Measurements from ENCODE around the gene CLSTN2.

- no peak for TF ChIP-seq CTCF (IDR thresholded peaks at IDR 0.05; ENCODE audit: low read depth, low read length, poor library complexity, severe bottlenecking)
- TF ChIP-seq EZH2phosphoT487 (IDR thresholded peaks at IDR 0.05; ENCODE audit: borderline replicate concordance, low read length): no peak
Measured at GRCh38 chr3:139917226-139917785, 17.7 kb upstream of the CLSTN2 start.

Measured in DOHH2 (cell line).